ENCODE data around the gene CPM.

CPM gene

DNA sequence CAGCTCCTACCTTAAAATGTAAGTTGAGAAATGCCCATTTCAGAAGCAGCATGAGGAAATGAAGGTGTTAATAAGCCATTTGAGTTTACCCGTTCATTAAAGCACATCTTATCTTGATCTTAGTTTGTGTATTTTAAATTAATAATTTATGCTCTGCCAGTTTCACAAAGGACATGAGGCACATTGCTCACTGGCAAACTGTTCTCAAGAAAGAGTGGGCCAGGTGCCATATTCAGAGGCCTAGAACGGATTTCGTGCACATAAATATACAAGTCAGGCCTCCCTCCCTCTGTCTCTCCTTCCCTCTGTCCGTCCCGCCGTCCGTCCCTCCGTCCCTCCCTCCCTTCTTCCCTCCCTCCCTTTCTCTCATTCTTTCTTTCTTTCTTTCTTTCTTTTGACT is 29.5 kb downstream of the CPM start:
- DNase-seq = no peak

DNA sequence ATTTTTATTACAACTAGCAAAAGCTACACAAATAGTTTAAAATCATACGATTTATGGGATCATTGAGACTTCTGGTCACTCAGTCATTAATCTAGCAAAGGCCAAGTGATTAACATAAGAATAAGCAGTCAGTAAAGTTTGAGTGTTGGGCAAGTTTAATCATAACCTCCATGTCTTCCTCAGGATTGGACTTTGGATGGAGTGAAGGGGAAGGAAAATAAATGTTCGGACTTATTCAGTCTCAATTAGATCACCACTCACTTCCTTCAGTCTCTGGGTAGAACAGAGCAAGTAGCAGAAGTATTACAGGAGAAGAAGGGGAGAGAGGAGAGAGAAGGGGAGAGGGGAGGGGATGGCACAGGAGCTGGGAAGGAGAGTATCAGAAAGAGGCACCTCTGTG is 31.4 kb downstream of the CPM start:
- DNase-seq = no peak

DNA sequence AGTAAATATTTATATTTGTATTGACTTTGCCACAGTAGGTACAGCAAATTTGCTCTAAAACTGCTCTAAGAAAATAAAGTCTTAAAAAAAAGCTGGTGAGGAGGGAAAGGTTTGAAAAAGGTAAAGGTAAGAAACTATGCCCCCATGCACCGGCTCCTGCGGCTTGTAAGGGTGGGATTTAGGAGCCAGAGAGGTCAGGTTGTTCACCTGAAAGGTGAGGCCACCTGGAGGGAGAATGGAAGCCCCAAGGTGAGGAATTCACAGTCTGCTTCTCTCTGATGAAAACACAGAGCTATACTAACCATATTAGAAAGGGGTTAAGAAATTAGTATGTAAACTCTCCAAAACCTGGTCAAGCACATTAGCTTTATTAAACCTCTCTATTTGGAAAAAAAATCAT is 31.8 kb downstream of the CPM start:
- no peak for DNase-seq

DNA sequence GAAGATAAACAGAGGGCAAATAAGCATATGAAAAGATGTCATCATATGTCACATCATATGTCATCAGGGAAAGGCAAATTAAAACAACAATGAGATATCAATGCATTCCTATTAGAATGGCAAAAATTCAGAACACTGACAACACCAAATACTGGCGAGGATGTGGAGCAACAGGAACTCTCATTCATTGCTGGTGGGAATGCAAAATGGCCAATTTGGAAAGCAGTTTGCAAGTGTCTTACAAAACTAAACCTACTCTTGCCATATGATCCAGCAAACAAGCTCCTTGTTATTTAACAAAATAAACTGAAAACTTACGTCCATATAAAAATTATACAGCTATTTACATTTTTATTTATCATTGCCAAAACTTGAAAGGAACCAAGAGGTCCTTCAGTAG is 32.7 kb downstream of the CPM start:
- no peak for DNase-seq

DNA sequence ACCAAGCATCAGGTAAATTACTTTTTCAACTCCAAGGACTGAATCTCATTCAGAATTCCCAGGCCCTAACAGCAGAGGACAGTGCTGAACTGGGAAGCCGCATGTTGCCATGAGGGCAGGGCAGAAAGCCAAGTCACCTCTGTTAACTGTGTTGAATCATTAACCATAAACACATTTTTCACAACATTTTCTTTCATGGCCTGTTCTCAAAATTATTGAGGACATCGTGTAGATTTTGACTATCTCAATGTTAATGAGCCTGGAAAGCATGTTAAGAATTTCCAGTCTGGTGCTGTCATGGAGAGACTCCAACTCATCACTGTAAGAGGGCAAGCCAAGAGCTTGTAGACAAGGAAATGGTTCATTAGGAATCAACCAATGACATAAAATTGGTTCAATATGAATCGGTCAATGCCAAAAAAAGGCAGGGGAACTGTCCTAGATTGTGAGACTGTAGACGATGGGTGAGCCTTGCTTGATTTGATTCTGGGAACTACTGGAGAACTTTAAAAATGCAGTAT is 33.7 kb downstream of the CPM start:
- no peak for DNase-seq

DNA sequence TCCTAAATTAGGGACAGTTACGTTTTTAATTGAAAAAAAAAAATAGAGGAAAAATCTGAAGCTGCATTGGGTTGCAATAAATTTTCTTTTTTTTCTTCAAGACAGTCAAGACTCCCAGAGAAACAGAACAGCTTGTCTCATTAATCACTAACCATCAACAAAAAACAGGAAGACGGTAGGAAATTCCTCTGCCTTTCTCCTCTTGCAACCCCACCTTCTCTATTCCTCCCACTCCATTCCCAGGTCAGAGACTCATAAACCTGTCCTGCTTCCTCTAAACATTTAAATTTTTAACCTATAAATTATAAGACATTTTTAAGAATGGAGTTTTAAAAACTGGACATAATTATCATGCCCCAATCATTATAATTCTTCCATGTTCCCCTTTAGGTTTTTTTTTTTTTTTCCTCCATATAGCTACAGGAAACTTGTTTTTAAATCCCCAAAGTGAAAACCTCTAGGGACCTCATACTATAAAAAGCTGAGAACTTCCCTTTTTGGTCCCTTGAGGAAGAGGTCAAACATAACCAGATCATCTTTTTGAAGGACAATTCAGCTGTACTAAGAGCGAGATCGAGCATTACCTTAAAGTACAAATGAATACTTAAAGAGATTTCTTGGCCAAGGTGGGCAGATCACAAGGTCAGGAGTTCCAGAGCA is 36.0 kb downstream of the CPM start:
- no peak for DNase-seq

DNA sequence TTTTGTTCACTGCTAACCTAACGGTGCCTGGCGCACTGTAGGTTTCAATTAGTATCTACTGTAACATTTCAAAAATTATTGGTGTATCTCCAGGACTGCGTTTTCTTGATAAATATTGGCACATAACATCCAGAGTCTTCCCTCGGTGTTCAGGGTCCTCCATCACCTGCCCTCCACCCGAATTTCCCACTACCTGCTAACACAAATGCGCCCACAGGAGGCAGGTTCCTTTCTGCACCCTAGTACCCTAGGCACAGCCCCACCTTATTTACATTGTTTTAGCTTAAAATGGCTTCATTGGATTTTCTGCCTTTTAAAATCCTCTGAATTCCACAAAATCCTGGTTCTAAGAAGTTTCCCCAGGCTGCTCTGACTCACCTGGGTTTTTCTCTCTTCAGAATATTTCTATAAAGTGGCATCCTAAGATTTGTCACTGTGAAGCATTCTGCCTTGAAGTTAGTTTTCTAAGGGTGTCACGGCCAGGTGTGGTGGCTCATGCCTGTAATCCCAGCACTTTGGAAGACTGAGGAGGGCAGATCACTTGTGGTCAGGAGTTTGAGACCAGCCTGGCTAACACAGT is 38.6 kb downstream of the CPM start:
- no peak for DNase-seq

DNA sequence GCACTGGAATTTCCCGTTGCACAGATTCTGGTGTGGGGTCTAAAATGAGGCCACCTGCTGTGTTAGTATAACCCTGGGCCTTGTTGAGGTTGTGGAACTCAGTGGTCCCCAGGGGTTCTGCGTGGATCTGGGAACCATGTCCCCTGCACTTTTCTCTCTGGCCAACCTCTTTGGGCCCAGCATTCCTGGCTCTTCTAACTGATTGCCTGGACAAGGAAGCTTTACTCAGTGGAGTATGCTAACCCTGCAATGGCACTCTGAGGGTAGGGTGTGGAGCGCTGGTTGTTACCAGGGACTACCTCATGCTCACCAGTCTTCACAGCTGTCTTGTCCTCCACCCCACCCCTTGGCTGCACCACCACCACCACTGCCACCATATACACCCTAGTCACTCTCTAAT is 39.2 kb downstream of the CPM start:
- no peak for DNase-seq

DNA sequence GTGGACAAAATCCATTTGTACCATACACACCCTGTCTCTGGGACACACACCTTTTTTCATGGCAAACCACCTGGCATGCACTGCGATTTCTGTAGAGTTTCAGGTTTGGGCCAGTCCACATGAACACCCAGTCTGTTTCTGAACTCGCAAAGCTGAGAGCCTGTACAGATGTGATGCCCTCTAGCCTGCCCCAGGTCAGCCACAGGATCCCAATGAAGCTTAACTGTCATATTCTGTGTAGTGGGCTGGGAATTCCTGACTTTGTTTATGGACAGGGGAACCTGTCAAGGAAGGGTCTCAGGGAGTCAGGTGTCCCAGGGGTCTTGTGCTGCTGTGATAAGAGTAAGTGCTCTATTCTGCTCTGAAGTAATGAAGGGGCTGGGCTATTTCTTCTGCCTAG is 39.8 kb downstream of the CPM start:
- no peak for DNase-seq

DNA sequence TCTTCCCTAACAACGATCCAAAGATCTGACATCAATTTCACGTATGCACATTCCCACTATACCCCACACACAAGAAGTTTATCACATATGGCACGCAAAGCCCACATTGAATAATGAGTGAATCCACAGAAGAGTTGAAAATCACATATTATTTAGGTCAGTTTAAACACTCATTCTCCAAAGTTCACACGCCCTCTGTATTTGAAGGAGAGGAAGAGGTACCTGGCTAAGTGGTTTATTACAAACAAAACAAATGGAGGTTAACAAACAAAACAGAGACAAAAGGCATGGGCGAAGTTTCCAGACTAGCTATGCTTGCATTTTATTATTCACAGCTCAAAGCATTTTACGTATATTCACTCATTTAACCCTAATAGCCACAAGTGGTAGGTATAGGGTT is 41.8 kb downstream of the CPM start:
- DNase-seq = no peak

DNA sequence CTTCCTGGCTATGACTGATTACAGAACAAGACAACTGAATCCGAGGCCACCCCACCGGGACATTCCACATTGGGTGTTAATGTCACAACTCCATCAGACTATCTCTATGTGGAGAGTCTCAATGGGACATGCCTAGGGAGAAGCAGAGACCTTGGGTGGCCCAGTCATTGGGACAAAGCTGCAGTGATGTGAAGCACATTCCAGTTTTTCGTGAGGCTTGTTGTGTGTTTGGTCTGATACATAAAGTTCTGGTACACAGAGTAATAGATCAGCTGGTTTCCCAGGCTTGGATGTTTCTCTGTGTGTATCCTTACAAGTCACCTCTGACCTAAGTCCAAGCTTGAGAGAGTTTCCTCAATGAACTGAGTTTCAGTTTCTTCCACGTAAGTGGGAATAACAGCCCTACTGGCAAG is 42.3 kb downstream of the CPM start:
- DNase-seq = no peak

DNA sequence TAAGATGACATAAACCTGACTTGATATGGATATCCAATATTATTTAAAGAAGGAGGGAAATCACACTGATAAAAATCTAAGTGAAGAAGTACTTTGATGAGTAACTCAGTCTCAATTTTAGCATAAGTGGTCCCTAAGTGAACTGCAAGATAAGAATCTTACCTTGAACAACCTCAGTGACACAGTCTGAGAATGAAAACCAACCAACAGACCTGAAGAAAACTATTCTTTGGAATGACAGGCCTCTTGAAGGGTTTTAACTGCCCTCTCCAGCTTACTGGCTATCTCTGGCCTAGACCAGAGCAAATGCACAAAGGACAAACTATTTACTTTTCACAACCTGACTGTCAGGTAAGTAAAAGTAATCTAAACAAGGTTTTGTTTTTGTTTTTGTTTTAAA is 44.7 kb downstream of the CPM start:
- DNase-seq = no peak

DNA sequence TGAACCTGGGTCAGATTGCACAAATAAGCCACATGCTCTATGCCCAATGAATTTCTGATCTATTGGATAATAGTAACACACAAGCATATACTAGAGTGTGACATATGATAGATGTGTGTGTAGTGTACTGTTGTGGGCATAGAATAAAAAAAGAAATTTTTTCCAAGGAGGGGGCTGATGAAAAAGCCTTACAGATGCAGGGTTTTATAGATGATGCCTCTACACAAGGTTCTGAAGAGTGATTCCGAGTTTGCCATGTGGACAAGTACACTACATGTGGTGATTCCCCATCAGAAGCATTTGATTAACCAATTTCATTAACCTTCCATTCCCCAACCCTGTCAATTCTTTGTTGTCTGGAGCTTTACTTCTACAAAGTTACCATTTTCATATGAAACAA is 45.3 kb downstream of the CPM start:
- no peak for DNase-seq

DNA sequence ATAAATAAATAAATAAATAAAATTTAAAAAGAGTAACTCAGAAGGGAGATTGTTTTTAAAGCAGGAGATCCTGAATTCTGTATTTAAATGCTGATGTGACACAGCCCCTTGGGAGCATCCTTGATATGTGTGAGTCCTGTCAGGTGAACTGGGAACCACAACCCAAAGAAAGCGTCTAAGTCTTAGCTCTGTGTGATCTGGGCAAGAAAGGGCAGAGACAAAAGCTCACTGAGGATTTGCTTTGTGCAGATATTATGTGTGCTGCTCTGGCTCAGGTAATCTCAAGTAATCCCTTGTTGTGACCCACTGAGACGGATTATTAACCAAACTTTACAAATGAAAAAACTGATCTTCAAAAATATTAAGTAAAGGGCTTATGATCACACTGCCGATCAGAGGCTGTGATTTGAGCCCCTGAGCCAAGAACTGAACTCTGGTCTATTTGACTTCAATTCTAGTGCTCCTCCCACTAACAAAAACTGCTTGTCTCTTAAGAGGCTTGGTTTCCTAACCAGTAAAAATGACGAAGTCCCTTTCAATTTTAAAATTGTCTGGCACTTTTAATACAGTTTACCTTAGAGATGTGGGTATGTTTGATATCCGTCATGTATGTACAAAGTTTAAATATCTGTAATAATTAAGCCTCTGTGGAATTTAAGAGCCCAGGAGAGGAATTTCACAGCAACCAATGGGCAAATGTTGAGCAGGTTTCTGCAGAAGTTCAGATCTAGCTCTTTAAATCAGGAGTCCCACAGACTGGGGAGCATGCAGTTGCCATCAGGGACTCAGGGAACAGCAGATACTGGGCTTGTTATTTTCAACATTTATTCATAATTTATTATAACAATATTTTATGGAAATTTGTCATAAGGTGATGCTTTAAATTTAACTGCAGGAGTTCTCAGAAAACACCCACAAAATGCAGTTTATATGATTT is 46.1 kb downstream of the CPM start:
- DNase-seq = no peak

DNA sequence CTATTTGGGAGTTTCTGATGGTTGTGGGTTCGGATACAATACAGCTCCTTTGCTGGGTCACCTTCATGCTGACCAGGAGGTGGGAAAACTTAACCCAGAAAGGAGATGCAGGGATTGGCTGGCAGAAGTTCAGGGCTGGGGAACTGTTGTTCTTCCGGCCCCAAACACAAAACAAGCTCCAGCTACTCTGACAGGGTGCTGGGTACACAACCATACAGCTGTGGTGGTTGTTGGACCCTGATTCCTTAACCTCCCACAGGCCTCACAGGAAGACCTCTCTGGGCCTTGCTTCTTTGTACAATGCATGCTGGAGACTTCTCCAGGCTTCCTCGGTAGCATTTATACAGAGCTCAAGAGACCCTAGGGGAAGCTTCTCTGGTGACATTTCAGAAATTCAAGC is 47.6 kb downstream of the CPM start:
- DNase-seq = no peak

DNA sequence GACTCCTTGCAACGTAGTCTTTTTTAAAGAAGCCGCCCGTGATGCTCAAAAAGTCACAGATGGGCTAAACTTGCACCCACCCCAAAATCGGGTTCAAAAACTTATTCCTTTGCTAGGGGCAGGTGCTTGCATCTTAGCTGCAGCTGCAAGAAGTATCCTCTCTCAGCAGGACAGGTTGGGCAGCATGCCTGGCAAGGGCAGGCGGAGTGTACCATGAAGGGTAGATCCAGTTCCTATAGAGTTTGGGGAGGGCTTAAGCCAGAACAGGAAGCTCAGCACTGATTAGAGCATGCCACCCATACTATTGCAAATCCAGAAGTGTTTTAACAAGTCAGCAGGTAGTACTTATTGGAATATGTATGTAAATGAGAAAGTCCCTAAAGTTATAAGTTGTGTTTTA is 48.7 kb downstream of the CPM start:
- DNase-seq = no peak

DNA sequence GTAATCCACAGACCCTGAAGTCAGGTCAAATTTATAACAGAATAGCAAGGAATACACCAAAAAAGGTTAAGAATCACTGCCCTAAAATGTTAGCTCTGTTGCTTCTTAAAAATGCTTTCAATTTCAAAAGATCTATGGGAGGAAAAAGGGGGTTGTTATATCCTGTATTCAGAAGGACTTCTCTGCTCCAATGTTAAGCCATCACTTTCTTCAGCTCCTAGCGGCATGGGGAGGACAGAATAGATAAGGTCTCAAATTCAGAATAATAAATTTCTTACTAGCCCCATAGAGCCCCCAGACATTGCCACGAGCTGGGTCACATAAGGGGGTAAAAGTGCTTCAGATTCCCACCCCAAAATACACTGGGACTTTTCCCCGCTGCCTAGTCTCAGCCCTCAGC is 49.8 kb downstream of the CPM start:
- DNase-seq = no peak

DNA sequence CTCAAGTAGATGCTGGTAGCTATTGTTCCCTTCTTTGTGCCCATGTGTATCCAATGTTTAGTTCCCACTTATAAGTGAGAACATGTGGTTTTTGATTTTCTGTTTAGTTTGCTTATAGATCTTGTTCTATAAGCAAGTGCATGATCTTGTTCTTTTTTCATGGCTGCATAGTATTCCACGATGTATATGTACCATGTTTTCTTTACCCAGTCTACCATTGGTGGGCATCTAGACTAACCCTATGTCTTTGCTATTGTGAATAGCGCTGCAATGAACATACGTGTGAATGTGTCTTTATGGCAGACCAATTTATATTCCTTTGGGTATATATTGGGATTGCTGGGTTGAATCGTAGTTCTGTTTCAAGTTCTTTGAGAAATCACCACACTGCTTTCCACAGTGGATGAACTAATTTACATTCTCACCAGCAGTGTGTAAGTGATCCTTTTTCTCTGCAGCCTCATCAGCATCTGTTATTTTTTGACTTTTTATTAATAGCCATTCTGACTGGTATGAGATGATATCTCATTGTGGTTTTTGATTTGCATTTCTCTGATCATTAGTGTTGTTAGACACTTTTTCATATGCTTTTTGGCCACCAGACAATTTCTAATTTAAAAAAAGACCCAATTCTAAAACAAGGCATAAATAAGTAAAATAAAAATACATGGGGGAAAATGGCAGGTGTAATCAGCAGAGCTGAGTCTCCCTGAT is 50.6 kb downstream of the CPM start:
- DNase-seq = no peak

DNA sequence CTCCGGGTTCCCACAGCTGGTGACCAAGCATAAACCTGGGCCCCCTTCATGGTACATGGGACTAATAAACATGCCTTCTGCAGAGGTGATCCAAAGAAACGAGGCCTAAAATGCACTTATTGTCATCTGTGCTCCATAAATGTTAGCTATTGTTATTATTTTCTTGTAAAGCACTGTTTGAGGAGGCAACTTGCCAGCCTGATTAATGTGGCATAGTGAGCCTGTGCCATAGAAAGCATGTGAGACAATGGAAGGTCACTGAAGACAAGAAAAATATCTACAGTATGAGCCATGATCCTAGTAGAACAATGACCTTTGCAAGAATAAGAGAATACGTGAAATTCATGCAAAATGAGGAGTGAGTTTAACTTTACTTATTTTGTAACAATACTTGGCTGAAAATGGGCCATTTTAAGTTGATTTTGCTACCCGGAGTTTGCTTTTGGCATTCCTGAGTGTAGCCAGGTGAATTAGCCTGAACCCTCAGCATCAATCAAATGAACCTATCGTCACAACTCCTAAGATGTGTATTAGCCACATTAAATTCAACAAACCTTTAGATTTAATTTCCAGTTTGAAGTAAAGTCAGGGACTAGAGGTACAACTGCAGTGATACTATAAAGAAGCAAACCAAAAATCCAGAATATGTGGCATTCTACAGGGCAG is 52.2 kb downstream of the CPM start:
- DNase-seq = no peak

DNA sequence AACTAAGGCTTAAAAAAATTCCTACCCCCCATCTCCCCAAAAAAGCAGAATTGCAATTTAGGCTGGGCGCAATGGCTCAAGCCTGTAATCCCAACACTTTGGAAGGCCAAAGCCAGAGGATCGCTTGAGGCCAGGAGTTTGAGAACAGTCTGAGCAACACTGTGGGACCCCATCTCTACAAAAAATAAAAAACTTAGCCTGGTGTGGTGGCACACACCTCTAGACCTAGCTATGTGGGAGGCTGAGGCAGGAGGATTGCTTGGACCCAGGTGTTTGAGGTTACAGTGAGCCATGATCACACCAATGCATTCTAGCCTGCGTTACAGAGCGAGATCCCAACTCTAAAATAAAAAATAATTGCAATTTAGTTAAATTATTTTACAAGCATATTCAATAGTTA is 54.1 kb downstream of the CPM start:
- no peak for DNase-seq

DNA sequence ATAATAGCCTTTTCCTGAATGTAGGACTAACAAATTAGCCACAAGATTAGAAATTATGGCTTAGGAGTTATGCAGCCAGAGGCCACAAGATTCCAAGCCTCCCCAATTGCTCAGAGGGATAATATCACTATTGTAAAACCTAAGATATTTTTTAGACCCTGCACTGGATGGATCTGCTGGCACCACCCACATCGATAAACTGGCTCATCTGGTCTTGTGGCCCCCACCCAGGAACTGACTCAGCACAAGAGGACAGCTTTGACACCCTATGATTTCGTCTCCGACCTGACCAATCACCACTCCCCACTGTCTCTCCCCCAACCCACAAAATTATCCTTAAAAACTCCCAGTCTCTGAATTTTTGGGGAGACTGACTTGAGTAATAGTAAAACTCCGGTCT is 54.7 kb downstream of the CPM start:
- no peak for DNase-seq

DNA sequence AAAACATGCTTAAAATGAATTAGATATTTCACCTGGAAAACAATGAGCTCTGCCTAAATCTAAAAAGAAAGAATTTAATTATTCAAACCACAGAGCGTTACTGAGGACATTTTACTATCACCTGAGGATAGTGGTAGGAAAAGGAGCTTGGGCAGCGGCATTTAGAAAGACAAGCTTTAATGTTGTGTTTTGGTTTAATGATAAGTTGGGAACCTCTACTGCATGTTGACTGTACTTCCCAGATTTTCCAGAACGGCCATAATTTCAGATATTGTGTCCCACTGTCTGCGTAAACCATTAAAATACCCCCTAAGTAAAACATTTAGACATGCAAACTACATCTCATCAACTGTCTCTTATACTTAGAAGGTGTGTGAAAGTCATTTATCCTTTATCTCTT is 55.4 kb downstream of the CPM start:
- DNase-seq = no peak

DNA sequence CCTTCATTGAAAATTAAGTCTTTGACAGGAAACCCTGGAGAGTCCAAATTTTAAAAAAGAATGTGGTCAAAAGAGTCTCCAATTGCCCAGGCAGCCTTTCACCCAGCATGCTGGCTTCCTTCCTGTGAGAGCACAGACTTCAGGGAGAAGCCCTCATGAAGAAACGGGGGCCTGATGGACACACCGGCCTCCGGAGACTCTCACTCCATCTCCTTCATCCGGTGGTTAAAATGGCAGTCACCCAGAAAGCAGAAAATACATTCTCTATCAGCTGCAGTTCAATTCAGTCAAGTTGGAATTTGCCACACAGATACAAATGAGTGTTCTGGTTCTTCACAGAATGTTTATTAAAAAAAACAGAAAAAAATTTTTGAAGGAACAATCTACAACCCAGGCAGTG is 56.5 kb downstream of the CPM start:
- DNase-seq = no peak

Measured in DMS 273 treated with DMSO at 0.1 percent for 48 hours (cell line).